GM21526 (cell line): ENCODE measurements around the gene PSMB8.
A peak's percentile ranks its signal among the peaks of the same experiment; 100 is the strongest.

Experiments used
- ATAC-seq: cut with Tn5 transposase; IDR thresholded peaks from one replicate; pipeline ENCODE4 v1.9.1; 2021; ENCODE audit warnings: moderate library complexity; ENCODE audit not compliant: unreplicated experiment, low FRiP score

Gene PSMB8

DNA sequence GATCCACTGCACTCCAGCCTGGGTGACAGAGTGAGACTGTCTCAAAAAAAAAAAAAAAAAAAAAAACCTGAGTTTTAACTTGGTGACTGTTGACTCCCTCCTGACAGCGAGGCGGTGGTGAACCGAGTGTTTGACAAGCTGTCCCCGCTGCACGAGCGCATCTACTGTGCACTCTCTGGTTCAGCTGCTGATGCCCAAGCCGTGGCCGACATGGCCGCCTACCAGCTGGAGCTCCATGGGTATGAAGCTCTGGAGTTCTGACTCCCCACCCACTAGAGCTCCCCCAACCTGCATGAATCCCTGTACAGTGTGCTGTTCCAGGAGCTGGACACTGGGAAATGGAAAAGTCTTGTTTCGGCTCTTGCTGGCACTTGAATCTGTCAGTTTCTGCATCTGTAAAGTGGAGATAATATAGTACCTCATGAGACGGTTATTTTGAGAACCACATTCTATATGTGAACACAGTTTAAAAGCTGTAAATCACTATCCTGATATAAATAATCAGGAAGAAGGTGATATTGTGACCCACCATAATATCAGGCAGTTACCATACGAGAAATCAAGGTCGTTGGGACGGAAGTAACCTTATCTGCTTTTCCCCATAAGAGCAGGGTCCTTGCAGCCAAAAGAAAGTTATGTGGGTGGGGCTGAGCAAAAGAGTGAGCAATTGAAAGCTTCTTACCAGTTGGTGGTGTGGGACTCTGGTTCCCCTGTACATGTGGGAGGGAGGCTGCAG is 13.5 kb upstream of the PSMB8 start:
- ATAC-seq, result no peak

DNA sequence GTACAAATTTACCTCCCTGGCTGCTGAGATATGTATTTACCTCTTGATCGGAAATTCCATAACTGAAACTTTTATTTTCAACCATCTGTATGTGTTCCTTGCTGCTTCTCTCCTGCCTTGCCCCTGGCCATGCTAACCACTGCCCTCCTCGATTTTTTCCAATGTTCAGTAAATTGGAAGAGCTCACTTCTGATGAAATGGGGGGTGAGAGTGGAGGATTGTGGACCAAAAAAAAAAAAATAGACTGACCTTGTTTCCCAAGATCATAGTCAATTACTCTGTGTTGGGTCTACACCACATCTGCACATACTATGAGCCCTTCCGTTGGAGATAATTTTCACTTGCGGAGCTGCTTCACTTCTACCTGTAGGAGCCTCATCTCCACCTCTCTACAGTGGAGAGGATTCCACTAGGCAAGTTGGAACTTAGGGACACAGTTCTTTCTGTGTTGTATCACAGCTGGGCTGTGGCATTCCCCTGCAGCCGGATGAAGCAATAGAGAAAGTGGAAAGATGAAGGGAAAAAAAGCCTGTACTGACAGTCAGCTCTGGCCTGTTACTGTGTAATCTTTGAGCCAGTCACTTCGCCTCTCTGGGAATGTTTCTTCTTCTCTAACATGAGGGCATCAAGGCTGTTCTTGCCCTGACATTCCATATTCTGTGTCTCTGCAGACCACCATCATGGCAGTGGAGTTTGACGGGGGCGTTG is 11.8 kb upstream of the PSMB8 start:
- ATAC-seq, result no peak

DNA sequence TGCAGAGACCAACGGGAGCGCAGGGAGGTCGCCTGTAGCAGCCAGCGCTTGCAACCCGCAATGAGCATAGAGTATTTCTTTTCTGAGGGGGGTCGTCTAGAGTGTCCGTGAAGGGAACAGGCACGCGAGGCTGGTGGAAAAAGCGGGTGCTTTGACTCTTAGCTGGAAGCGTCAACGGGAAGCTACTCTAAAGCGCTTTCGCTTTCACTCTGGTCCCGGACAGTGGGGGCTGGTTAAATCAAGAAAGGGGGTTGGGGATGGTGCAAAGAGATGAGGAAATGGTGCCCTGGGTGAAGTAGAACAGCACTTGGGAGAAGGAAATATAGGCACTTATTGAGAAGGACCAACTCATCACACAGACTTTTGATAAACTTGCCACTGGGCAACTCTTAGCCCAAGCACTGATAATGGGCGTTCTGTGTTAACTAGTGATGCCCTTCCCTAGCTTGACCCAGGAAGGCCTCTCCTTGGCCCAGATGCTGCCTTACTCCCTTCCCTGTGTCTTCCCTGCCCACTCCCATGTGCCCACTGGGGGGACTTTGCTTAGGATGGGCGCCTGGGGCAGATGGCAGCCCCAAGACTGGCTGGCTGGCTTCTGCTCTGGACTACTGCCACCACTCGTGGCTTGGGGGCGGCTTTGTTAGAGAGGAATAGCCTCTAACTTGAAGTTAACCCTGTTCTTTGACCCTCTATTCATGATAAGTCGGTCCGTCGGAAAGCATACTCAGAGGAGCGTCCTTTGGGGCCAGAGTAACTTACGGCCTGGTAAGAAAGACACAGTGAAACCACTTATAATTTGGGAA is 10.7 kb upstream of the PSMB8 start:
- peak; percentile 15 for ATAC-seq

GRCh38 chr6:32853541-32854375 is 9.9 kb upstream of the PSMB8 start, which contains the start of the genes PSMB9 and TAP1:
Gene PSMB9, plus strand, starts transcription at chr6:32854192. Its CDS starts 38 bp downstream, at chr6:32854230.
Gene TAP1, minus strand, starts transcription at chr6:32853704. Its CDS starts 68 bp downstream, at chr6:32853636.
- ATAC-seq, result peak; percentile 70

DNA sequence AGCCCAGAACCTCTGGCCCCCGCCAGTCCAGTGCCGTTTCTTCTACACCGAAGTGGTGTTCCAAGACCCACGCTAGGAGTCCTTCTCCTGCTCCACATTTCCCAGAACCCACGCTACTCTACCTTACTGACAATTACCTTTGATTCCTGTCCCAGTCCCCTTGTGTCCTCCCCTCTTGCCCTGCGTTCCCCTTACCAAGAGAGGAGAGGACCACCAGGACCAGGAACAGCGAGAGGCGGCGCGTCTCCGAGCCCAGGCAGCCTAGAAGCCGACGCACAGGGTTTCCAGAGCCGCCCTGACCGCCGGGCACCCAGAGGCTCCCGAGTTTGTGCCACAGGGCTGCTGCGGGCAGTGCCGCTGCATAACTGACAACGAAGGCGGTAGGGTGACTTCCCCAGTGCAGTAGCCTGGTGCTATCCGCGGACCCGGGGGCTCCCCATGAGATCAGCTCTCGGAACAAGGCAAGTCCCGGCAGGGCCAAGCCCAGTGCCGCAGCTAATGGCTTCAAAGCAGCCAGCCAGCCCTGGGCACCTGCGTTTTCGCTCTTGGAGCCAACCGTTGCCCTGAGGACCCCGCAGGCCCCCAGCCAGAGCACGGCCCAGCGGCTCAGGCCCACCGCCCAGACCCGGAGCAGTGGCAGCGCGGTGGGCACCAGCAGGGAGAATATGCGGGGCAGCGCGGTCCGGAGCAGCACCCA is 9.1 kb upstream of the PSMB8 start:
- peak; percentile 13 for ATAC-seq

DNA sequence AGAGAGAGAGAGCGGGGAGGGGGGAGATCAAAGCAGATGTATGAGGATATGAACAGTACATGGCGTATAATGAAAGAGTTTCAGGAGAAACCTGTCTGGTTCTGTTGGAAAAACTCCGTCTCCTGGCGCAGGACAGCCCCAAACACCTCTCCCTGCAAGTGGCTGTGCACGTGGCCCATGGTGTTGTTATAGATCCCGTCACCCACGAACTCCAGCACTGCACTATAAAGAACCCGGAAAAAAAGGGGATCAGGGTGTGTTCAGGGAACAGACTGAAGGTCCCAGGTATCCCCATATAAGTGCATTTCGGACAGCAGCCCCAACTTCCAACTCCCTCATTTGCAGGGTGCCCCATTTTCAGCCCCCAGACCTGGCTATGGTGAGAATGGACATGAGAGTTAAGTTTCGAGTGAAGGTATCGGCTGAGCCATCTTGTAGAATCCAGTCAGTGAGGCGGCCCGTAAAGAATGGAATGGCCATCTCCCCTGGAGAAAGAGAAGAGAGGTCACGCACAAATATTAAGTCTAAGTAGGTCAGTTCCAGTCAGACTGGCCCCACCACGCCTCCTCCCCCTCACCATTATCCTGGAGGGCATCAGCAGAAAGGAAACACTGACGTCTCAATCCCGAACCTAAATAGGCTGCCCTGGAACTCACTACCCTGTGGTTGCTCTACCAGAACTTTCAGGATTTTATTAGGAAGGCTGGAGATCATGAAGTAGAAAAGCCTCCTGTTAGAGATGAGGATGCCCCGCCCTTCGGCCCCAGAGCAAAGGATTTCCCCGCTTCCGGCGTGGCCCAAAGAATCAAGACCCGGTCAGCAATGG is 8.4 kb upstream of the PSMB8 start:
- ATAC-seq, result no peak

GRCh38 chr6:32851025-32851424 is 7.2 kb upstream of the PSMB8 start:
- ATAC-seq, result no peak

GRCh38 chr6:32849126-32849525 is 5.3 kb upstream of the PSMB8 start:
- no peak for ATAC-seq

- no peak for ATAC-seq
Observed at GRCh38 chr6:32847795-32848194, 3.9 kb upstream of the PSMB8 start.

DNA sequence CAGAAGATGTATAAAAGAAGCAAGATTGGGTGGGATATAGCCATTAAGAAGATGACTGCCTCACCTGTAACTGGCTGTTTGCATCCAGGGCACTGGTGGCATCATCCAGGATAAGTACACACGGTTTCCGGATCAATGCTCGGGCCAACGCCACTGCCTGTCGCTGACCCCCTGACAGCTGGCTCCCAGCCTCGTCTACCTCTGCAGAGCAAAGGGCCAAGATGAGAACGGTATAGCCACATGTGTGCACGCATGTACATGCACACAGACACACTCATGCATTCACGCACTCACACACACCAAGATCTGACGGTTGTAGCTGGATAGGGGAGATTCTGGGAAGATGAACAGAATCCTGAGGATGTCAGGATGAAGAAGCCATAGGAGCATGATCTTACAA is 3.2 kb upstream of the PSMB8 start:
- no peak for ATAC-seq

DNA sequence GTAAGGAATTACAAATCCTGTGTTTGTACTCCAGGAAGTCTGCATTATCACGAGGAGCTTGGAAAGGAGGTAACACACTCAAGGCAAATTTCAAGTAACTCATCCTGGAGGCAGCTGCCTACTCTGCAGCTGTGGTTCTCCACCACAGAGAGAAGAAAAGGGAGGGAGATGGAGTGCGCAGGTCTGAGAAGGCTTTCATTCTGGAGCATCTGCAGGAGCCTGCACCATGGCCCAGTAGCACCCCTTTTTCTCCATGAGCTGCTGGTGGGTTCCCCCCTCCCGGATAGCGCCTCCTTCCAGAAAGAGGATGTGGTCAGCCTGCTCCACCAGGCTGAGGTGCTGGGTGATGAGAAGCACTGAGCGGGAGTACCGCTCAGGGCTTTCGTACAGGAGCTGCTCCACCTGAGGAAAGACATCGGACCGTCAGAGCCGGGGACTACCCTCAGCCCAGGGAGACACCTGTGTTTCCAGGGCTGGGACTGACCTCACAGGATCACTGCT is 1.6 kb upstream of the PSMB8 start:
- ATAC-seq, result no peak

DNA sequence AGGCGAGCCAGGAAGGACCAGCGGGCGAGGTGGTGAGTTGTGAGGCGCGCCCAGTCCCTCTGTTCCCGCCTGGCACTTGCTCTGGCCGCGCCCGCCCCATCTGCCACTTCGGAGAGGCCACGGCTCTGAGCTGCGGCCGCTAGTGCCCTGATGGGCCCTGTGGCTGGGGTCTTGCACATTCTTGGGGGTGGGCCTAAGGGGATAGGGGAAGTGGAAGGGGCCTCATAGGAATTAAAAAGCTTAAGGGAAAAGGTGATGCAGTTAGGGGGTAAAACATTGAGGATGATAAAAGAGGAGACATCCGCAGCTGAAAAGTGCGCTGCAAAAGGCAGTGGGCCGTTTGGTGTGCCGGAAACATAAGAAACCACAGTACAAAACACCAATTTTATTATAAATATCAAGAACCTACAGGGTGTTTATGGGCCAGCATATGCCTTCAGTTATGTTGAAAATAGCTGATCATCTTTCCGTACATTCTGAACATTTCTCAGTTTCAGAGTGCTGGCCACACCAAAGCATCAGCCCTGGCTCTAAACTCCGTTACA is 1.1 kb upstream of the PSMB8 start:
- no peak for ATAC-seq

DNA sequence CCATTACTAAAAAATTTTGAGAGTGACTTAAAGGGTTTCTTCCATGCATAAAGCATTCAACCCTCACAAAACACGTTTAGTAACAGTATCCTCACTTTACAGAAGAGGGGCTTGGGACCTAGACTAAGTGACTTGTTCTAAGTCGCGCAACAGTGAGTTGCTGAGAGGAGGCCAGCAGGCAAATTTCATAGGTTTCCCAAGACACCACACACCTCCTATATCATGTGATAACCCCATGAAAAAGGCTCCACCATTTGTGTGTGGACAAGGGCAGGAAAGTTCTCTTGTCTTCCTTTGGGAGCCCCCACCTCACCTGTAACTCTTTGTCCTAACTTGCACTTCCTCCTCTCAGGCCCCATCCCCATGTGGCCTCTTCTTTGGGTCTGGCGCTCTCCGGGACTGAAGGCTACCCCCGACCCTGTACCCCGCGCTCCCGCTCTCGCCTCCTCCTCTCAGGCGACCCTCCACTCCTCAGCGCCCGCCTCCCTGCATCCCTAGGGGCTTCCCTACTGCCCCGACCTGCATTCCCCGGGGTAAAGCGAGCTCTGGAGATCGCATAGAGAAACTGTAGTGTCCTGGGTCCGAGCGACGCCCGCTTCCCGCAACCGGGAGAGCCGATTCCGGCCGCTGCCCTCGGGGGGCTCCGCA is 392 bp downstream of the PSMB8 start:
- ATAC-seq, result no peak

DNA sequence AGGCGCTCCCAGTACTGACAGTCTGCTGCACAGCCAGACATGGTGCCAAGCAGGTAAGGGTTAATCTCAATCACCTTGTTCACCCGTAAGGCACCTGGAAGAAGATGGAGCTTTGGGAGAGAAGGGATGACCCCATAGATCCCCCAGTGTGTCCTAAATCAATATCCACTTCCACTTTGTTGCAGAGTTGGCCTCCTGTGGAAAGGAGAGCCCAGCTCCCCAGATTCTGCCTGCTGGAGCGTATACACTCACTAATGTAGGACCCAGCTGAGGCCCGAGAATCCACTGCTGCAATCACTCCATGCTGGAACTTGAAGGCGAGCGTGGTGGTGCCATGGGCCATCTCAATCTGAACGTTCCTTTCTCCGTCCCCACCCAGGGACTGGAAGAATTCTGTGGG is 1.2 kb downstream of the PSMB8 start:
- ATAC-seq, result no peak

DNA sequence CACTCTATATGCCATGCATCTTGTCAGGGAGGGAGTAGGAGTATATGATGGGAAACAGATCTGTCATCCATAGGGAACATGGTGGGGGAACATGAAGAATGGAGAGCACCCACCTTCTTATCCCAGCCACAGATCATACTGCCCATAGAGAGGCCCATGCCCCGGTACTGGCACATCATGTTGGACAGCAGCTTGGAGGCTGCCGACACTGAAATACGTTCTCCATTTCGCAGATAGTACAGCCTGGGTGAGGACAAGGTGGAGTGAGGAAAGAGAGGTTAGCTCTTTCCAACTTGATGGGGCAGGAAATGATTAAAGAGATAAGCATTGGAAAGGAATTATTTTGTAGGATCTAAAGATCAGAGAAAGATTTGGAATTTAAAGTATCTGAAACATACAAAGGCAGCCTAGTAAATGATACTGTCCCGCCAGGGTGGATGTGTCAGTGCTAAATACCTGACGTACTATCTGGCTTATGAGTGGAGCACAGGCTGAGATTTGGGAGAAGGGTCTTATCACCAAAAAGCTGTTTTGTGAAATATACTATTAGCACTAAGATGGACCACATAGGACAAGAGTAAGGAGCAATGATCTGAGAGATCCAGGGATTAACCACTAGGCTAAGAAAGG is 1.7 kb downstream of the PSMB8 start:
- ATAC-seq, result no peak

DNA sequence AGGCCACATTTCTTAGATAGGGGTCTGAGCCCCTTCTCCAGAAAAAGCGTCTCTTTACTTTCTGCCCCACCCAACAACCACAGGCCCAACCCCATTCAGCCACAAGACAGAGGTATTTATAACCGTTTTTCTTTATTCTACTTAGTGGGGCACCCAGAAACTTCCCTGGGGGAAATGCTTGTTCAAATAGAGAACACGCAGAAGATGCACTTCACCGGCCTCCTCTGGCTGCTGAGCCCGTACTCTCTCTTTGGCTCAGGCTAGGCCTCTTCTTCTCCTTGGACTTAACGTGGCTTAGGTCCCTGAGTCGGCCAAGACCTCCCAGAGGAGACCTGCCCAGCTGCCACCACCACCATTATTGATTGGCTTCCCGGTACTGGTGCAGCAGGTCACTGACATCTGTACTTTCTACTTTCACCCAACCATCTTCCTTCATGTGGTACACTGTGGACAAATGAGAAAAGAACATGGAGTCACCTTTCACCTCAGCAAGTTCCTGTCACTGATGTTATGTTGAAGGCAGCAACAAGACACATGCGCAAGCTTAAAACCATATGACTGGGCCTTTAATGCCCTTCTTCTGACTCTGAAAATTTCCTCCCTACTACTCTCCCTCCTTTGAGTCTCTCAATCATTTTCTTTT is 3.1 kb downstream of the PSMB8 start:
- no peak for ATAC-seq

DNA sequence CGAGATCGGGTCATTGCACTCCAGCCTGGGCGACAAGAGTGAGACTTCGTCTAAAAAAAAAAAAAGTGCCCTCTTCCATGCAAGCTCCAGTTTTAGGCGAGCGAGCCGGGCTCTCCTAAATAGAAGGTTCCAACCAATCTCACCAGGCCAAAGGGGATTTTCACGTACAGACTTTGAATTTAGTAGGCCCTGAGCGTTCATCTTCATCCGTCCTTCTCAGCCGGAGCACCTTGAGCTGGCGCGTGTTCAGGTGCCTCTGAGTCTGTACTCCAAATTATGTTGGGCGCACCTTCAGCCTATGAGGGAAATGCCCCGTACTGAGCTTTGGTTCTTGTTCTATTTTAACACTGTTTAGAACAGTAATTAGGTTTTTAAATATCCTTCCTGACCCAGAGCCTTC is 4.5 kb downstream of the PSMB8 start:
- ATAC-seq, result no peak
